Measurements from ENCODE around the gene CCBE1.

GRCh38 chr18:59696311-59697235 lies 650 bp downstream of the CCBE1 start:
- TF ChIP-seq POLR2AphosphoS5 (IDR thresholded peaks at IDR 0.05; ENCODE audit: low read depth) (no peak), CTCF (IDR thresholded peaks at IDR 0.05; ENCODE audit: insufficient read depth, low read length) (no peak), GABPA (IDR thresholded peaks at IDR 0.05; ENCODE audit: low read depth) (no peak), REST (IDR thresholded peaks at IDR 0.05; ENCODE audit: insufficient replicate concordance, low read depth) (no peak)

Data from HL-60 (cell line).